GM21529 (cell line): ENCODE data around the gene CDC42BPA.
"Not testable (repeated sequence)": the region's sequence is repeated elsewhere in the genome, so short reads cannot be mapped to it uniquely, and the experiment has no call there.

Experiments used
- ATAC-seq: cut with Tn5 transposase; IDR thresholded peaks from one replicate; pipeline ENCODE4 v1.9.1; 2021; ENCODE audit not compliant: unreplicated experiment

The CDC42BPA gene

GRCh38 chr1:227318016-227318852 lies at the start of gene CDC42BPA:
Gene CDC42BPA, minus strand, starts transcription at chr1:227318492. Its CDS starts 1,310 bp downstream, at chr1:227317182.
- no peak for ATAC-seq

DNA sequence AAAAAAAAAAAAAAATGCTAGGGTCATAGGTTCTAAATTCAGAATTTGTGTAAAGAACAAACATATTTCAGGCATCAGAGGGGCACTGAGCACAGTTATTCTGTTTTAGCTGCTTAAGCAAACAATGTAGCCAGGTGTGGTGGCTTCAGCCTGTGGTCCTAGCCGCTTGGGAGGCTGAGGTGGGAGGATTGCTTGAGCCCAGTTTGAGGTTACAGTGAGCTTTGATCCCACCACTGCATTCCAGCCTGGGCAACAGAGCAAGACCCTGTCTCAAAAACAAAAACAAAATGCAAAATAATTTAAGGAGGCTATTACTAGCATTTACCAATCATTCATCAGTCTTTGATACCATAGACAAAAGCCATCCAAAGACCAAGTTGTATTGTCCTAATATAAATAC lies 49.7 kb upstream of the CDC42BPA start:
- no peak for ATAC-seq

- no peak for ATAC-seq
These were observed 47.5 kb upstream of the CDC42BPA start for GRCh38 chr1:227365473-227366431.

DNA sequence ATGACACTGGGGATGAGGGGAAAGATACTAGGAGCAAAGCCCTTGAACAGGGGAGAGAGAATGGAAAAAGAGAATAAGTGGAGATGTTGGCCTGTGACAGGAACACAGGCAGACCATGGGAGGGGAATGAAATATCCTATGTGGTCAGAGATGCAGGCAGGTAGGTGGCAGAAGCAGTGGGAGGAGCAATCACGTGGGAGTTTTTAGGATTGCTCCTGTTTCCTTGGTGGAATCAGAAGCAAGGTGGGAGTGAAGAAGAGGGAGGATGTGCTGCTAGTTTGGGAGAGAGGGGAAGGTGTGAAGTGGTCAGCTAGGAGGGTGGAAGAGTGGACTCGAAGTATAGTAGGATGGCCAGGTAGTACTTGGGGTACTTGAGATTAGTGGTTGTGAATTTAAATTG lies 46.4 kb upstream of the CDC42BPA start:
- ATAC-seq = no peak

DNA sequence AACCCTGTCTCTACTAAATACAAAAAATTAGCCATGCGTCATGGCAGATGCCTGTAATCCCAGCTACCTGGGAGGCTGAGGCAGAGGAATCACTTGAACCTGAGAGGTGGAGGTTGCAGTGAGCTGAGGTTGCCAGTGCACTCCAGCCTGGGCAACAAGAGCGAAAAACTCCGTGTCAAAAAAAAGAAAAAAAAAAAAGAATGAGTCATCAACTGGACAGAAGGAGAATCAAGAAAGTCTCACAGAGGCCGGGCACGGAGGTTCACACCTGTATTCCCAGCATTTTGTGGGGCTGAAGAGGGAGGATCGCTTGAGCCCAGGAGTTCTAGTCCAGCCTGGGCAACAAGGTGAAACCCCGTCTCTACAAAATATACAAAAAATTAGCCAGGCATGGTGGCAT lies 45.5 kb upstream of the CDC42BPA start:
- ATAC-seq = no peak

DNA sequence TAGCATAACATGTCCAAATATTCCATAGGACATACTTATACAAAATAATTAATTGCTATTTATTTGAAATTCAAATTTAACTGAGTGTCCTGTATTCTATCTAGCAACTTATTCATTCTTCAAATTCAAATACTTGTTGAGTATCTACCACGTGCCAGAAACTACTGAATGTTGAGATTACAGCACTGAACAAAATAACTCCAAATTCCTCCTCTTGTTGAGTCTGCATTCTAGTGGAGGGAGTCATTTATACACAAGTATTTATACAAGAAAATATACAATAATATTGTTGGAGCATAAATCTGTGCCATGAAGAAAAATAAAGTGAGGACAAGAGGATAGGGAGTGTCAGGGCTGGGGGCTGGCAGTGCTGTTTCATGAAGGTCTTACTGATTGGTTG lies 43.7 kb upstream of the CDC42BPA start:
- ATAC-seq = no peak

DNA sequence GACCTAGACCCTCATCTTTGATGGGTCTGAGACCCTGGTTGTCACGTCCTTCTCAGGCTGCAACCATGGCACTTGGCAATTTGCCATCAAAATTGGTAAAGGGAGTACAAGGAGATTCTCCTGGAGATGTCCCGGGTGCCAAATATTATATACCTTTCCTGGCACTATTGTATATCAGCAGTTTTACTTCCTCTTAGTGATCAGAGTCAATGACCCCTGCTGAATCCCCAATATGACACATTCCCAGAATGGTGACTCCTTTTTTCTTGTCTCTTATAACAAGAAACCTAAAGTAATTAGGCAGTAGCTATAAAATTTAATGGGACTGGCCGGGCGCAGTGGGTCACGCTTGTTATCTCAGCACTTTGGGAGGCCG lies 39.6 kb upstream of the CDC42BPA start:
- no peak for ATAC-seq

DNA sequence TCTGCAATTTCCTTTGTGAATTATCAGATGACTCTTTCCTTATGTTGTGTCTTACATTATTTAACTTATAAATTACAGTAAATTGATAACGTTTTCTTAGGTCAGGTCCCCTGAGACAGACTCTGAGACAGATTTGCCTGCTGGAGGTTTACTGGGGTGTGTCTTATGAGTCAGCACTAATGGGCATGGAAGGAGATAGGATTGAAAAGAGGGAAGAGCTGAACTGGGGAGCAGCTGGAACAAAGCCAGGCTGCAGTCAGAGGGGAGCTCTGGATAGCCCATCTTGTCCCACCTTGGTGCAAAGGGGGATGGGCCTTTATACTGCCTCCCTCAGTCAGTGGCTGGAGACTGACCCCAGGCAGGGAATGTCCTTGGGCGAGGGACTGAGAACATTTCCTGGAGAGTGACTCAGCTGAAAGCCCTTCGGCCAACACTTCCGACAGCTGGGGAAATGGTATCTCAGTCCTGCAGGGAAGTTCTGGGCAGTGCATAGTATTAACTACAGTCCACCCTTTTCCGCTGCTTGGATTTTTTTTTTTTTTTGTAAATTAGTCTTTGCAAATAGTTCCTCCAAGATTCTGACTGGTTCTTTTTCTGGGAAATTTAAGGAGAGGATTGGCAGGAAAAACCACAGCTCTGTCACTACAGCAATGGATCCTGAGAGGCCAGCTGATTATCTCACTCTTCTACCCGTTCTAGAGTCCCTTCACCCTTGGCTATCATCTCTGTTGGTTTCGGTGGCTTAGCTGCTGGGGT lies 39.1 kb upstream of the CDC42BPA start:
- ATAC-seq = no peak

- ATAC-seq = no peak
These were observed 38.4 kb upstream of the CDC42BPA start for GRCh38 chr1:227356620-227357146.

DNA sequence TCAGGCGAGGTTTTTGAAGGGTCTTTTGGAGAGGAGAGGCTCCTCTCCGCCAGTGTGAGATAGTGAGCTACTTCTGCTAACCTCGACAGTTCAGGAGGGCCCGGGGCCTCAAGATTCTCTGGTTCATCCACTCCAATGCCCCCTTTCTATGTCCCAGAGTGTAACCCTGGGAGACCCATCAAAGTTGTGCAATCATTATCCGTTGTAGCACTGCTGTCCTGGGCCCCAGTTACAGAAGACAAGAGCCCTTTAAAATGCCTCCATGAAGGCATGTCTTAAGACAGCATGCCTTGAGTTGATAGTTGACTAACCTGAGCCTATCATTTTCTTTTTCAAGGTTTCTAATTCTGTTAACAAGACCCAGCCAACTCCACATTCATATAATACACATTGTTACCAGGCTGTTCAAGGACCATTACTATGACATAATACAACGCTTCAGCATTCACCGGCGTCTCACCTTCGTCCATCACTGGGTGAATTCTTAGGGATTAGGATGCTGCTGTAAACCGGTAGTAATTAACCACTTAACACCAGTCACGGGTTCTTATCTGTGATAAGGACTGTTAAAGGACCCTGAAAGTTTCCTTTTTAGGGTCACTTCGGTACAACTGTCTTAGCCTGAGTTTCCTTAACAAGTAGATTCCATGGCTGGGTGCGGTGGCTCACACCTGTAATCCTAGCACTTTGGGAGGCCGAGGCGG lies 37.4 kb upstream of the CDC42BPA start:
- no peak for ATAC-seq

- ATAC-seq = no peak
These were observed 34.9 kb upstream of the CDC42BPA start for GRCh38 chr1:227353186-227353585.

- ATAC-seq = not testable (repeated sequence)
These were observed 33.9 kb upstream of the CDC42BPA start for GRCh38 chr1:227352164-227352563.

DNA sequence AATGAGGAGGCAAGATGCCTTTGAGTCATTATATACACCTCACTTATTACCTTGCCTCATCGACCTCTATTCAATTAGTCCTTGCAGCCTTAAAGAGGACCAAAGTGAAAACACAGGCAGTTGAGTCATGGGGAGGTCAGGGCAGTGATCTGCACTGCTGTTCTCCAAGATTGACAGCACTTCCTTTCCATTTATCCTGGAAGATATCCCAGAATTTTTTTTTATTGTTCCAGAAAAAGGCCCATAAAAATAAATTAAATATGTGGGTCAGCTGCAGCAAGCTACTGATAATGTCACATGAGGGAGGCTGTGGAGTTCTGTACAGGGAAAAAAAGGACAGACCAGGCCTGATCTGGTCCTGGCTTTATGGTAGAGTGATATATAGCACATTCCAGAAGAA lies 33.2 kb upstream of the CDC42BPA start:
- no peak for ATAC-seq

- no peak for ATAC-seq
These were observed 31.7 kb upstream of the CDC42BPA start for GRCh38 chr1:227349967-227350366.

- no peak for ATAC-seq
These were observed 25.6 kb upstream of the CDC42BPA start for GRCh38 chr1:227343727-227344551.

DNA sequence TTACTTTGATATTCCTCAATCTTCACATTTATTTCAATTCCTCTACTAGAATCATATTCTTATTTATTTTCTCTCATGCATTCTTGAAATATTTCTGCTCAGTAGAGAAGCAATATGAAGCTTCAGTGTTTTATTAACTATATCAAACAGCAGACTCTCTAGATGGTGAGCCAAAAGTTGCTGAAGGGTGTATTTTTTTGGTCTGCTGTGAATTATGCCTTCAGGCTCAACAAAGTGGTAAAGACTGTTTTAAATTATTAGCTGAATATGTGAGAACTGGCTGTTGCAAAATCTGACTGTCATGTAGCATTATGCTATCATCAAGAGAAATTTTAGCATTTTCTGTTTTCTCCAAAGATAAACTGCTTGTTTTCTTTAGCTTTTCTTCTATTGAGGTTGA lies 24.9 kb upstream of the CDC42BPA start:
- no peak for ATAC-seq

GRCh38 chr1:227342075-227342829 lies 24.0 kb upstream of the CDC42BPA start:
- no peak for ATAC-seq

GRCh38 chr1:227336136-227336535 lies 17.8 kb upstream of the CDC42BPA start:
- ATAC-seq = not testable (repeated sequence)
